ENCODE data around the gene NPTXR.

- TF ChIP-seq, protein P1, sequence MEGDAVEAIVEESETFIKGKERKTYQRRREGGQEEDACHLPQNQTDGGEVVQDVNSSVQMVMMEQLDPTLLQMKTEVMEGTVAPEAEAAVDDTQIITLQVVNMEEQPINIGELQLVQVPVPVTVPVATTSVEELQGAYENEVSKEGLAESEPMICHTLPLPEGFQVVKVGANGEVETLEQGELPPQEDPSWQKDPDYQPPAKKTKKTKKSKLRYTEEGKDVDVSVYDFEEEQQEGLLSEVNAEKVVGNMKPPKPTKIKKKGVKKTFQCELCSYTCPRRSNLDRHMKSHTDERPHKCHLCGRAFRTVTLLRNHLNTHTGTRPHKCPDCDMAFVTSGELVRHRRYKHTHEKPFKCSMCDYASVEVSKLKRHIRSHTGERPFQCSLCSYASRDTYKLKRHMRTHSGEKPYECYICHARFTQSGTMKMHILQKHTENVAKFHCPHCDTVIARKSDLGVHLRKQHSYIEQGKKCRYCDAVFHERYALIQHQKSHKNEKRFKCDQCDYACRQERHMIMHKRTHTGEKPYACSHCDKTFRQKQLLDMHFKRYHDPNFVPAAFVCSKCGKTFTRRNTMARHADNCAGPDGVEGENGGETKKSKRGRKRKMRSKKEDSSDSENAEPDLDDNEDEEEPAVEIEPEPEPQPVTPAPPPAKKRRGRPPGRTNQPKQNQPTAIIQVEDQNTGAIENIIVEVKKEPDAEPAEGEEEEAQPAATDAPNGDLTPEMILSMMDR (IDR thresholded peaks at IDR 0.05; ENCODE audit: low read length): no peak
- TF ChIP-seq EZH2 (IDR thresholded peaks at IDR 0.05; ENCODE audit: borderline replicate concordance, low read length): no peak
These were observed 60.7 kb downstream of the NPTXR start for GRCh38 chr22:38783095-38783615.
